NCI-H510A treated with DMSO at 0.1 percent for 48 hours (cell line): ENCODE measurements around the gene PARP12.
A peak's percentile ranks its signal among the peaks of the same experiment; 100 is the strongest.

Experiments
- DNase-seq: peaks from one replicate; lab custom pipeline; 2025; lab: John Stamatoyannopoulos, UW

PARP12 gene

GRCh38 chr7:140014123-140014522, 48.6 kb downstream of the PARP12 start:
- DNase-seq, result no peak

GRCh38 chr7:140013676-140014075, 49.1 kb downstream of the PARP12 start:
- no peak for DNase-seq

- no peak for DNase-seq
Measured at GRCh38 chr7:140010194-140010895, 52.4 kb downstream of the PARP12 start.

- no peak for DNase-seq
Measured at GRCh38 chr7:140009735-140010134, 53.0 kb downstream of the PARP12 start.

- DNase-seq, result no peak
Measured at GRCh38 chr7:140008755-140009610, 53.8 kb downstream of the PARP12 start.

GRCh38 chr7:140007051-140007690, 55.6 kb downstream of the PARP12 start:
- DNase-seq, result no peak

- DNase-seq, result no peak
Measured at GRCh38 chr7:140006600-140006999, 56.2 kb downstream of the PARP12 start.

GRCh38 chr7:140005754-140006503, 56.8 kb downstream of the PARP12 start:
- DNase-seq, result no peak

GRCh38 chr7:140005341-140005740, 57.4 kb downstream of the PARP12 start:
- no peak for DNase-seq

- no peak for DNase-seq
Measured at GRCh38 chr7:140004672-140005071, 58.1 kb downstream of the PARP12 start.

GRCh38 chr7:140003913-140004382, 58.8 kb downstream of the PARP12 start:
- DNase-seq, result peak; percentile 19

- DNase-seq, result no peak
Measured at GRCh38 chr7:140000666-140001268, 62.0 kb downstream of the PARP12 start.

- no peak for DNase-seq
Measured at GRCh38 chr7:139999516-139999915, 63.2 kb downstream of the PARP12 start.

- no peak for DNase-seq
Measured at GRCh38 chr7:139998572-139998971, 64.2 kb downstream of the PARP12 start.

GRCh38 chr7:139995017-139995915, 67.5 kb downstream of the PARP12 start:
- no peak for DNase-seq

- DNase-seq, result no peak
Measured at GRCh38 chr7:139994356-139994755, 68.4 kb downstream of the PARP12 start.

- no peak for DNase-seq
Measured at GRCh38 chr7:139993592-139993991, 69.2 kb downstream of the PARP12 start.

GRCh38 chr7:139993169-139993568, 69.6 kb downstream of the PARP12 start:
- no peak for DNase-seq

GRCh38 chr7:139992353-139993044, 70.3 kb downstream of the PARP12 start:
- DNase-seq, result no peak

GRCh38 chr7:139991911-139992310, 70.8 kb downstream of the PARP12 start:
- no peak for DNase-seq
